Skeletal muscle cell (primary cell): Measurements from ENCODE around the gene GRAMD1A.
"Not testable (repeated sequence)": the region's sequence is repeated elsewhere in the genome, so short reads cannot be mapped to it uniquely, and the experiment has no call there.

Experiments
- DNase-seq: peaks from one replicate; pipeline ENCODE4 v3.0.0-alpha.2; 2010; ENCODE audit warnings: low read depth
- H3K4me3 ChIP-seq: 2 replicates; pipeline ENCODE4 v1.5.1; 2011; ENCODE audit warnings: low read depth, mild to moderate bottlenecking, control low read depth, low read length, moderate library complexity

Gene GRAMD1A

GRCh38 chr19:35014774-35015173 lies 14.7 kb downstream of the GRAMD1A start:
- not testable (repeated sequence) for H3K4me3 ChIP-seq, DNase-seq

GRCh38 chr19:35015270-35015953 lies 15.3 kb downstream of the GRAMD1A start:
- no peak for DNase-seq
- no peak overlapping the region for H3K4me3 ChIP-seq

GRCh38 chr19:35015954-35016351 lies 15.8 kb downstream of the GRAMD1A start:
- DNase-seq = no peak
- no peak overlapping the region for H3K4me3 ChIP-seq

GRCh38 chr19:35017507-35017906 lies 17.4 kb downstream of the GRAMD1A start:
- no peak overlapping the region for H3K4me3 ChIP-seq
- no peak for DNase-seq

- no peak for DNase-seq
Measured at GRCh38 chr19:35018379-35018778, 18.3 kb downstream of the GRAMD1A start.

GRCh38 chr19:35019144-35019543 lies 19.0 kb downstream of the GRAMD1A start:
- no peak overlapping the region for H3K4me3 ChIP-seq
- DNase-seq = no peak

More at GRCh38 chr19:35018379-35018778, 18.3 kb downstream of the GRAMD1A start:
- no peak overlapping the region for H3K4me3 ChIP-seq

- DNase-seq = no peak
- no peak overlapping the region for H3K4me3 ChIP-seq
Measured at GRCh38 chr19:35021016-35021415, 20.9 kb downstream of the GRAMD1A start.

GRCh38 chr19:35021596-35021995 lies 21.5 kb downstream of the GRAMD1A start:
- no peak for DNase-seq
- no peak overlapping the region for H3K4me3 ChIP-seq

GRCh38 chr19:35022460-35022859 lies 22.3 kb downstream of the GRAMD1A start:
- DNase-seq = no peak
- no peak overlapping the region for H3K4me3 ChIP-seq

GRCh38 chr19:35023428-35023827 lies 23.3 kb downstream of the GRAMD1A start:
- no peak overlapping the region for H3K4me3 ChIP-seq
- no peak for DNase-seq

- DNase-seq = no peak
- no peak overlapping the region for H3K4me3 ChIP-seq
Measured at GRCh38 chr19:35024095-35024494, 24.0 kb downstream of the GRAMD1A start.

GRCh38 chr19:35025969-35026368 lies 25.8 kb downstream of the GRAMD1A start:
- no peak overlapping the region for H3K4me3 ChIP-seq
- DNase-seq = no peak

- no peak for DNase-seq
Measured at GRCh38 chr19:35026418-35026817, 26.3 kb downstream of the GRAMD1A start.

GRCh38 chr19:35027009-35027408 lies 26.9 kb downstream of the GRAMD1A start:
- DNase-seq = no peak
- H3K4me3 ChIP-seq = no peak overlapping the region

More at GRCh38 chr19:35026418-35026817, 26.3 kb downstream of the GRAMD1A start:
- H3K4me3 ChIP-seq = no peak overlapping the region

GRCh38 chr19:35027851-35028599 lies 27.9 kb downstream of the GRAMD1A start:
- no peak for DNase-seq
- H3K4me3 ChIP-seq = no peak overlapping the region

GRCh38 chr19:35028600-35028885 lies 28.4 kb downstream of the GRAMD1A start:
- not testable (repeated sequence) for DNase-seq, H3K4me3 ChIP-seq

GRCh38 chr19:35029275-35029736 lies 29.2 kb downstream of the GRAMD1A start:
- not testable (repeated sequence) for H3K4me3 ChIP-seq, DNase-seq

- peak overlapping the region; percentile 39 for H3K4me3 ChIP-seq
Measured at GRCh38 chr19:35029737-35030256, 29.7 kb downstream of the GRAMD1A start.

GRCh38 chr19:35030257-35031071 lies 30.3 kb downstream of the GRAMD1A start, which contains the start of gene SCN1B:
Gene SCN1B, plus strand, starts transcription at chr19:35030470. Its CDS starts 351 bp downstream, at chr19:35030821.
- H3K4me3 ChIP-seq = peak within 1 kb of the TSS; percentile 59

More at GRCh38 chr19:35029737-35030256, 29.7 kb downstream of the GRAMD1A start:
- no peak for DNase-seq

More at GRCh38 chr19:35030257-35031071, 30.3 kb downstream of the GRAMD1A start, which contains the start of gene SCN1B:
- no peak for DNase-seq
